Lower leg skin (tissue), 3 donors: Measurements from ENCODE around the gene ADAM19.

ENCODE experiments used
- POLR2A ChIP-seq, 2 donors: fragments of 450-650 bp; IDR thresholded peaks; one replicate each; pipeline ENCODE4 v1.6.1; 2016 to 2017; ENCODE audit warnings: antibody characterized with exemption in 2 of 2, mild to moderate bottlenecking in 1 of 2, moderate library complexity in 1 of 2
- TF ChIP-seq, protein P1 (sequence below), 3 donors: fragments of 450-650 bp; IDR thresholded peaks; one replicate each; pipeline ENCODE4 v1.5.1; 2016; ENCODE audit warnings: antibody characterized with exemption in 3 of 3, mild to moderate bottlenecking in 3 of 3, moderate library complexity in 2 of 3

DNA sequence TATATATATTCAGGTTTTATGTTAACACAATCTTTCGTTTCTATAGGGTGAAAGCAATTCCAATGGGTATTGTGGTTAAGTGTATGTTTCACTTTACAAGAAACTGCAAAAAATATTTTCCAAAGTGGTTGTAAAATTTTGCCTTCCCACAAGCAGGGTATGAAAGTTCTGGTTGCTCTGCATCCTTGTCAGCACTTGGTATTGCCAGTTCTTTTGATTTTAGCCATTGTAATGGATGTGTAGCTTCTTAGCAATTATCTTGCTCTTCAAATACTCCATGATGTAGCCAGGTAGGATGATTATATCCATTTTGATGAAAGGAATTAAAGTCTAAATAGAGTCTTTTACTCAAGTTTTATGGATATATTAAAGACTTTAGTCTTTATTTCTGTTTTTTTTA is 9.1 kb upstream of the ADAM19 start:
- TF ChIP-seq POLR2A (IDR thresholded peaks at IDR 0.05): no peak
- TF ChIP-seq, protein P1, sequence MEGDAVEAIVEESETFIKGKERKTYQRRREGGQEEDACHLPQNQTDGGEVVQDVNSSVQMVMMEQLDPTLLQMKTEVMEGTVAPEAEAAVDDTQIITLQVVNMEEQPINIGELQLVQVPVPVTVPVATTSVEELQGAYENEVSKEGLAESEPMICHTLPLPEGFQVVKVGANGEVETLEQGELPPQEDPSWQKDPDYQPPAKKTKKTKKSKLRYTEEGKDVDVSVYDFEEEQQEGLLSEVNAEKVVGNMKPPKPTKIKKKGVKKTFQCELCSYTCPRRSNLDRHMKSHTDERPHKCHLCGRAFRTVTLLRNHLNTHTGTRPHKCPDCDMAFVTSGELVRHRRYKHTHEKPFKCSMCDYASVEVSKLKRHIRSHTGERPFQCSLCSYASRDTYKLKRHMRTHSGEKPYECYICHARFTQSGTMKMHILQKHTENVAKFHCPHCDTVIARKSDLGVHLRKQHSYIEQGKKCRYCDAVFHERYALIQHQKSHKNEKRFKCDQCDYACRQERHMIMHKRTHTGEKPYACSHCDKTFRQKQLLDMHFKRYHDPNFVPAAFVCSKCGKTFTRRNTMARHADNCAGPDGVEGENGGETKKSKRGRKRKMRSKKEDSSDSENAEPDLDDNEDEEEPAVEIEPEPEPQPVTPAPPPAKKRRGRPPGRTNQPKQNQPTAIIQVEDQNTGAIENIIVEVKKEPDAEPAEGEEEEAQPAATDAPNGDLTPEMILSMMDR (IDR thresholded peaks at IDR 0.05): no peak
